B cell (primary cell): ENCODE measurements around the gene HTT. TPM values are rescaled to one million over a fixed set of nuclear protein-coding genes. Genes with fewer than 3 reads are reported as not detected.
A peak's percentile ranks its signal among the peaks of the same experiment; 100 is the strongest.
"Not testable (repeated sequence)": the region's sequence is repeated elsewhere in the genome, so short reads cannot be mapped to it uniquely, and the experiment has no call there.

Source experiments
- ATAC-seq: fragments of 200-7000 bp; cut with Tn5 transposase; one replicate; pipeline ENCODE4 v1.10.0; 2021; ENCODE audit warnings: low read depth, mild to moderate bottlenecking, moderate number of reproducible peaks, moderate library complexity
- CTCF ChIA-PET: fragments of 350-600 bp; sonication (Branson Sonifier 250); formaldehyde crosslinking; loops from one replicate; lab custom pipeline; 2021; ENCODE audit warnings: antibody characterized with exemption, inconsistent platforms; lab: Charles Lee
- POLR2A ChIA-PET: fragments of 350-600 bp; sonication (Branson Sonifier 250); formaldehyde crosslinking; loops from one replicate; lab custom pipeline; 2021; ENCODE audit warnings: antibody characterized with exemption; lab: Charles Lee
- DNase-seq: peaks from one replicate; pipeline ENCODE4 v3.0.0; 2013
- H2AFZ ChIP-seq: 2 replicates; pipeline ENCODE4 v1.6.1; 2012; ENCODE audit warnings: mild to moderate bottlenecking, low read depth, low read length; ENCODE audit not compliant: insufficient read depth, poor library complexity, severe bottlenecking
- H3K27ac ChIP-seq, 2 donors: 1 replicate in 1 of 2; 2 replicates in 1 of 2; pipeline ENCODE4 v1.5.1; 2012 to 2013; ENCODE audit warnings: low read length in 2 of 2, mild to moderate bottlenecking in 2 of 2, moderate library complexity in 1 of 2
- H3K27me3 ChIP-seq, 4 experiments: fragments of 200-600 bp in 1 of 4; sonication (generic) in 1 of 4; replicated peaks in 1 of 4; 1 replicate in 2 of 4; 2 replicates in 2 of 4; pipeline versions ENCODE4 v1.6.1 to v1.7.0; 2013 to 2016; ENCODE audit warnings: low read length in 3 of 4, mild to moderate bottlenecking in 2 of 4, mixed read lengths in 1 of 4, moderate library complexity in 1 of 4; ENCODE audit not compliant: insufficient read depth in 4 of 4, control insufficient read depth in 3 of 4; ENCODE audit errors: control extremely low read depth in 1 of 4
- H3K36me3 ChIP-seq, 2 experiments: replicated peaks in 1 of 2; 1 replicate in 1 of 2; 2 replicates in 1 of 2; pipeline versions ENCODE4 v1.6.1 to v1.7.1; 2013; ENCODE audit warnings: low read length in 1 of 2; ENCODE audit not compliant: insufficient read depth in 2 of 2, control insufficient read depth in 1 of 2; ENCODE audit errors: control extremely low read depth in 1 of 2, extremely low read depth in 1 of 2
- H3K4me1 ChIP-seq, 2 donors: fragments of 200-600 bp in 1 of 2; sonication (generic) in 1 of 2; 1 replicate in 1 of 2; 2 replicates in 1 of 2; pipeline versions ENCODE4 v1.5.1 to v1.6.1; 2013 to 2017; ENCODE audit warnings: low read length in 2 of 2; ENCODE audit not compliant: control insufficient read depth in 2 of 2, insufficient read depth in 2 of 2
- H3K4me2 ChIP-seq: replicated peaks from 2 replicates; pipeline ENCODE3; 2012; ENCODE audit warnings: mild to moderate bottlenecking, low read depth, low read length; ENCODE audit not compliant: poor library complexity, severe bottlenecking
- H3K4me3 ChIP-seq, 5 experiments: fragments of 200-600 bp in 1 of 5; sonication (generic) in 1 of 5; 1 replicate in 3 of 5; 2 replicates in 2 of 5; pipeline versions ENCODE4 v1.5.1 to v1.7.0; 2011 to 2016; ENCODE audit warnings: low read length in 4 of 5, mild to moderate bottlenecking in 4 of 5, low read depth in 2 of 5, control low read depth in 1 of 5, moderate library complexity in 1 of 5; ENCODE audit not compliant: insufficient read depth in 1 of 5; ENCODE audit errors: control extremely low read depth in 1 of 5, extremely low read depth in 1 of 5
- H3K79me2 ChIP-seq: fragments of 200-600 bp; sonication (generic); one replicate; pipeline ENCODE4 v1.6.0; 2016; ENCODE audit warnings: low read length; ENCODE audit not compliant: control insufficient read depth, insufficient read depth
- H3K9ac ChIP-seq: fragments of 200-600 bp; sonication (generic); 2 replicates; pipeline ENCODE4 v1.6.1; 2017; ENCODE audit warnings: mild to moderate bottlenecking, low read length, moderate library complexity
- H3K9me3 ChIP-seq, 3 donors: one replicate each; pipeline versions ENCODE4 v1.6.1 to v1.7.1; 2013; ENCODE audit warnings: low read length in 2 of 3; ENCODE audit not compliant: control insufficient read depth in 2 of 3, insufficient read depth in 1 of 3; ENCODE audit errors: control extremely low read depth in 1 of 3
- H4K20me1 ChIP-seq: 2 replicates; pipeline ENCODE4 v1.6.0; 2012; ENCODE audit warnings: mild to moderate bottlenecking, low read length; ENCODE audit not compliant: insufficient read depth, control insufficient read depth, poor library complexity, severe bottlenecking
- H3K27ac Mint-ChIP-seq: one replicate; pipeline ENCODE4 v1.8.0; 2021; ENCODE audit warnings: mixed read lengths
- H3K27me3 Mint-ChIP-seq: one replicate; pipeline ENCODE4 v1.8.0; 2021; ENCODE audit warnings: mixed read lengths
- H3K4me1 Mint-ChIP-seq: one replicate; pipeline ENCODE4 v1.8.0; 2021; ENCODE audit warnings: mixed read lengths
- H3K4me3 Mint-ChIP-seq: one replicate; pipeline ENCODE4 v1.8.0; 2021; ENCODE audit warnings: mixed read lengths
- H3K9me3 Mint-ChIP-seq: one replicate; pipeline ENCODE4 v1.8.0; 2022; ENCODE audit warnings: mixed read lengths; ENCODE audit not compliant: insufficient read depth
- CTCF ChIP-seq: fragments of 200-600 bp; IDR thresholded peaks from one replicate; pipeline ENCODE4 v1.8.0; 2022; ENCODE audit warnings: antibody characterized with exemption, mild to moderate bottlenecking
- EZH2 ChIP-seq: IDR thresholded peaks from 2 replicates; pipeline ENCODE4 v1.6.1; 2012; ENCODE audit warnings: borderline replicate concordance, low read depth, mild to moderate bottlenecking, moderate library complexity, low read length; ENCODE audit not compliant: insufficient read depth, poor library complexity, severe bottlenecking
- WGBS: methylation state at CpG from one replicate; pipeline ENCODE4 v1.1.5; 2013; ENCODE audit warnings: missing lambda C conversion rate; ENCODE audit not compliant: insufficient coverage; 5-methylcytosine and 5-hydroxymethylcytosine counted together
- intact Hi-C: fragments of 100-400 bp; cut with micrococcal nuclease; formaldehyde crosslinking; loops from one replicate; pipeline ENCODE4 v1.10.0; 2022
- polyA plus RNA-seq: library from polyadenylated mRNA; depleted of rRNA; stranded (reverse); fragments of >200 nt; gene quantifications from 2 replicates; pipeline ENCODE4 v1.2.3, GENCODE V29; 2012
- total RNA-seq, 2 donors: library from RNA; stranded (reverse); fragments of 120-200 nt in 1 of 2; gene quantifications; 1 replicate in 1 of 2; 2 replicates in 1 of 2; pipeline versions ENCODE4 v1.2.3 to v1.2.4, GENCODE V29; 2013 to 2022

HTT gene
- total and polyA plus RNA-seq, 2 donors (not counting 1 experiment from before 2014, with no cell fraction given), result 52.8 to 195 TPM

- ChIA-PET POLR2A (interaction anchor here (0.6 to 0.8 kb wide), 2 partner anchors 10 to 33 kb away, joined by 3 to 7 read pairs; no protein-coding TSS in a partner anchor), CTCF (interaction anchor here (0.9 to 5.0 kb wide), 5 partner anchors 11 to 59 kb away, joined by 3 to 29 read pairs (median 3); no protein-coding TSS in a partner anchor)
- Mint-ChIP-seq H3K4me3 (peak overlapping the region; percentile 71), H3K27me3 (no peaks in the 10 kb centered on the region), H3K9me3 (no peaks in the 10 kb centered on the region), H3K27ac (peak overlapping the region; percentile 91), H3K4me1 (peaks cover 44% of the 10 kb centered on the region)
- Histone ChIP-seq H3K27ac (peak overlapping the region; percentile 92 to 97), H3K9me3 (peaks cover 0 to 12% (median 5%) of the 10 kb centered on the region in 3 donors), H3K9ac (peak overlapping the region; percentile 48), H3K79me2 (peaks cover 12% of the 10 kb centered on the region), H3K4me1 (peaks cover 42 to 61% of the 10 kb centered on the region in 2 donors), H3K27me3 (no peaks in the 10 kb centered on the region), H3K36me3 (no peaks in the 10 kb centered on the region), H3K4me3 (peak overlapping the region in 2 of 5 experiments; percentile 6 to 30), H2AFZ (peak overlapping the region; percentile 44), H4K20me1 (no peaks in the 10 kb centered on the region), H3K4me2 (peak overlapping the region; percentile 54)
- WGBS, result 28% methylated on average over 12 of the region's 20 CpGs
- TF ChIP-seq CTCF, result peak; percentile 78
- no peak for TF ChIP-seq EZH2
- intact Hi-C loops, result loop anchor here (1.0 to 10.0 kb wide), 11 partner anchors 9 to 437 kb away; partner anchors contain the start of genes ADD1, GRK4, HTT and HTT-AS
- ATAC-seq (peak; percentile 92), DNase-seq (peak; percentile 95)
Measured at GRCh38 chr4:3047464-3048286, 26.8 kb upstream of the HTT start.

- H3K27me3 ChIP-seq, H3K27me3 Mint-ChIP-seq, ATAC-seq, H3K4me3 Mint-ChIP-seq, intact Hi-C loops, H3K4me3 ChIP-seq, H2AFZ ChIP-seq, H3K9ac ChIP-seq, H3K27ac ChIP-seq, DNase-seq, H3K9me3 Mint-ChIP-seq, H4K20me1 ChIP-seq, H3K27ac Mint-ChIP-seq, H3K4me2 ChIP-seq: not testable (repeated sequence)
- ChIA-PET CTCF (interaction anchor here (0.7 to 1.0 kb wide), 2 partner anchors 13 to 135 kb away, joined by 4 to 6 read pairs; no protein-coding TSS in a partner anchor), POLR2A (interaction anchor here (0.7 kb wide), 1 partner anchor 244 kb away, joined by 3 read pairs; no protein-coding TSS in a partner anchor)
- Histone ChIP-seq H3K9me3 (peaks cover 7 to 18% (median 13%) of the 10 kb centered on the region in 3 donors), H3K79me2 (peaks cover 16% of the 10 kb centered on the region), H3K36me3 (peaks cover 1 to 12% of the 10 kb centered on the region in 2 experiments), H3K4me1 (peaks cover 14 to 25% of the 10 kb centered on the region in 2 donors)
- 100% methylated on average over 5 of the region's 12 CpGs for WGBS
- peaks cover 16% of the 10 kb centered on the region for H3K4me1 Mint-ChIP-seq
Measured at GRCh38 chr4:3051141-3051897, 23.2 kb upstream of the HTT start.
